ENCODE data around the gene SUPT3H.
A peak's percentile ranks its signal among the peaks of the same experiment; 100 is the strongest.

SUPT3H gene

DNA sequence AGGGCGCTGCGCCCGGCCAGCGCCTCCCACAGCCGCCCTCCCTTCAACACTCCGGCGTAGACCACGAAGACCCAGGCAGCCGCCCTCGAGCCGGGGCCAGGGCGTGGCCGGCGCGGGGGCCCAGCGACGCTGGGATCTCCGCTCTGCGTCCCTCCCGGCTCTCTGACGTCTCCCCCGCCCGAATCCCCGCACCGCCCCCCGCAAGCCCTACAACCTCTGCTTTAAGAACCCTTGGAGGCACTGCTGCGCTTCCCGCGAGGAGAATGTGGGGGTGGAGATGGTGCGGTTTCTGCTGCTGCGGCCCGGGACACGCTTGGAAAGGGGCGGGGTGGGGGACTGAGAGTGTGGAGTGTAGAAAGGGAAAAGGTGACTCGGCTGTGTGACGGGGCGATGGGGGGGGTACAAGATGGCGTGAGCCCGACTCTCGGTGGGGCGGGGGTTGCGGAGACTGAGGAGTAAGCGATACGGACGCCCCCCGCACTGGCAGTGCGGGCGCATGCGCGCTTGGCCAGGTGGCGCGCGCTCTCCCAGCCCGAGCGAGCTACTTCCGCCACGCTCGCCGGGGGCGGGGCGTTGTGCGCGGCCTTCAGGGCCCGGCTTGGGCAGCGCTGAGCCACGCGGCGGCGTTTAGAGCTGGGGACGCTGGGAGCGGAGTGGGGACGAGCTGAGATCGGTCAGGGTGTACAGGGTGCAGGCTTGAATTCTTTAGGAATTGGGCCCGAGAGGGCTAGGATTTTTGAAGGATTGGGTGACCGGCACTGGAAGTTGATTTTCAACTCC lies at the start of gene SUPT3H:
Gene SUPT3H (minus strand): TSS at position 381 of the 780 bp plus-strand sequence.
- peak; percentile 94 for DNase-seq

DNA sequence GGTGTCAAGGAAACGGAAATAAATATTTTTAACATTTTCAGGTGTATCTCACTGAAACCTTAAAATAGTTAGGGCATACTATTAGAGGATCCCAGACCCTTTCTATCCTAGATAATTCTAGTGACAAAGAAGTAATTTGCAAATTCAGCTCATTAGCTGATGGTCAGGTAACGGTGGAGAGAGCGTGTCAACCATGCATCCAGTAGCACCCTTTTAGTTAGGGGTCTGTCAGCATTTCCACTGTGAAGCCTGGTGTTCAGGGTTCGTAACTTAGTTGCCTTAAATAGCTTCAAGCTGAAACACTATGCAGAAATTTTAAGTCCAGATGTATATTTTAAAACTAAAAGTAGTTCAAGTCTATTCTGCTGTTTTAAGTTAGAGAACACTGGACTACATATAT lies 48.5 kb upstream of the SUPT3H start:
- no peak for DNase-seq

DNA sequence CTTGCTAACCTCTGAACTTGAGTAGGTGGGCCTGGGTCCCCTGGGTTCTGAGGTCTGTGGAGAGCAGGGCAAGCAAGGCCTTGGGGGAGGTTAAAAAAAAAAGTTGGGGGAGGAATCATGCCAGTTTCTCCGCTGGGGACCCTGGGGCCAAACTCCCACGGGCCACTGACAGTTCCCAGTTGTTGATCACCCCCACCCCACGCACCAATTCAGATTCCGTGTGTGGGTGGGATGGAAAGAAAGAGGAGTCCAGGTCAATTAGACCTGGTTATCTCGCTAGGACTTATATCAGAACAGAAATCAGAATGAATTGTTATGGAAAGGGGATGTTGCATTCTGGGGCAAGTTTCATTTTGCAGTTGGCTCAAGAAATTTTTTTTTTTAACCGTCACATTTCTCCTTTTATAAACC lies 46.7 kb upstream of the SUPT3H start:
- DNase-seq, result peak; percentile 18

DNA sequence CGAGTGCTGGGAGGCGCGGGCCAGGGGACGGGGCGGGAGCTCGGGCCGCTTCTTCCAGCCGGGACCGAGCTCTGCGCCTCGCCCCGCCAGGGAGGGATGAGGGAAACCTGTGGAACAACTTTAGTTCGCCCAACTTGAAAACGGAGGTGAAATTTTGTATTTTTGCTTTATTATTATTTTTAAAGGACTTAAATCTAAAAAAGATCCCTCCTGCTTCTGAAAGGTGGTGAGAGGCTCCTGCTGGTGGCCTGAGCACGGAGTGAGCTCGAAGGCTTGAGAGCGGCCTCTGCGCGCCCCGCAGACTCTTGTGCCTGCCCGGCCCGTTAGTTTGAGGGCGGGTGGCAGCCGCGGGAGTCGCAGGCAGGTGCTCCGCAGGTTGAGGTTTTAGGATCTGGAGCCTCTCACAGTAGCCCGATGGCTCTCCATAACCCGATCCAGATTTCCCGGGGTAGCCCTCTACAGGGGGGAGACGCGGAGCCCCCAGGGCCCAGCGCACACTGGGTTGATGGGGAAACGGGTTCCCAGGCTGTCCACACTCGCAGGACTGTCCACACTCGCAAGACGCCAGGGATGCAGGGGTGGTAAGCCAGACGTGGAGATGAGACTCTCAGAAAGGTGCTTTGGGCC lies 46.2 kb upstream of the SUPT3H start:
- DNase-seq, result peak; percentile 20

GRCh38 chr6:45423111-45423823 lies 45.5 kb upstream of the SUPT3H start:
- DNase-seq, result peak; percentile 41

GRCh38 chr6:45422503-45423110 lies 44.9 kb upstream of the SUPT3H start:
- DNase-seq, result peak; percentile 54

DNA sequence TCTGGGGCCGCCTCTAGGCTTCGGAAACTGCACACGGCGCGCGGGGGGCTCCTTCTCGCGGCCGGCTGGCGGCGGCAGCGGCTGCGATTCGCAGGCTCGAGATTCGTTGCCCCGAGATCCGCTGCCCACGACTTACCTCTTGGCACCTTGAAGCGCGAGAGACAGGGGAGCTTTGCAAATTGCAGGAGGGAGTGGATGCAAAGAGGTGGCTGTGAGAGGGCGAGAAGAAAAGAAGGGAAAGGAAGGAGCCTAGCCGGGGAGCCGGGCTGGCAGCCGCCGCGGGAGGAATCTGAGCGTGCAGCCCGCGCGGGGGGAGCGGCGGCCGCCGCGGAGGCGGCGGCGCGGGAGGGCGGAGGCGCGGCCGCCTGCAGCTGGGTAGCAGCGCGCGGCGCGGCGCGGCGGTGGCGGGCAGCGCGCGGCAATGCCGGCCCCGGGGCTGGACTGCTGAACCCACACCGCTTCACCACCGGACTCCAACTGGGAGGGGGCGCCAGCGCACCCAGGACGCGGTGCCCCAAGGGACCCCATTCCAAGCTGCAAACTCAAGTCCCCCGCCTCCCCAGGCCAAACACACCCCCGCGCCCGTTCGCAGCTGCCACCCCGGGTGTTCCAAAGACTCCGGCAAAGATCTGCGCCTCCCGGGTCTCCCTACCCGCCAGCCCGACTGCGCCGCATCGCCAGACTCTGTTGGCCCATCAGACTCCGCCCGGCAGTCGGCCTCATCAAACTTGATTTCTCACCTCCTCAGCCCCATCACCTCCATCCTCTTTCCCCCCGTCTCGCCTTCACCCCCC lies 44.2 kb upstream of the SUPT3H start:
- DNase-seq, result peak; percentile 59

DNA sequence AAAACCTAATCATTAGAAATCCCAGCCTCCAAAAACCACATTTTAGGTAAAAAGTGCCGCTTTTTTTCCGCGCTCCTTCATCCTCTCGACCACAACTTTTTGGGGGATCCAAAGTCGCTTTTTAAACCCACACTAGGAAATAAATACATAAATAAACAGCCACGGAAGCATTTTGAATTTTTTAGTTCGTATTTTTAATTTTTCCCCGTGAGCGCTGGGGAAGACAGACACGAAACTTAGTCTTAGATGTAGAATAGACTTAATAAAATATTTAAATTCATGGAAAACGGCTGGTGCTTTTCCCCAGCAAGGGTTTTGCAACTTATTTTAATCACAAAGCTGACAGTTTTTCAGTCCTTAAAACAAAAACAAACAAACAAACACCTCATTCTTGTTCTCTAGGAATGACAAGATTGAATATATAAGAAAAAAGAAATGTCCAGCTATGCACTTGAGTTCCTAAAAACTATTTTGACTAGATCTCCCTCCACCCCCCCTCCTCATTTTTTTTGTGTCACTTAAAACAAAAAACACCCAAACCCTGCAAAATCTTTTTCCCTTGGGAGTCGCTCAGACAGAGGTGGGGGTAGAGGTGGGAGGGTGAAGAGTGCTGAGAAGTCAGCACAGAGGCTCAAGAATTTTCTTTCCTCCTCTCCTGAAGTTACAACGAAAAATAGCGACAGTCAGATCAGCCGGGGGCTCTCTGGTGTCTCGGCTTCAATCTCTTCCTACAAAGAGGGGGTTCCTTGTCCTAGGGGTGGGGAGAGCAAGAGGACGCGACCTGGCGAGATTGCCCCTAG lies 43.4 kb upstream of the SUPT3H start:
- no peak for DNase-seq

DNA sequence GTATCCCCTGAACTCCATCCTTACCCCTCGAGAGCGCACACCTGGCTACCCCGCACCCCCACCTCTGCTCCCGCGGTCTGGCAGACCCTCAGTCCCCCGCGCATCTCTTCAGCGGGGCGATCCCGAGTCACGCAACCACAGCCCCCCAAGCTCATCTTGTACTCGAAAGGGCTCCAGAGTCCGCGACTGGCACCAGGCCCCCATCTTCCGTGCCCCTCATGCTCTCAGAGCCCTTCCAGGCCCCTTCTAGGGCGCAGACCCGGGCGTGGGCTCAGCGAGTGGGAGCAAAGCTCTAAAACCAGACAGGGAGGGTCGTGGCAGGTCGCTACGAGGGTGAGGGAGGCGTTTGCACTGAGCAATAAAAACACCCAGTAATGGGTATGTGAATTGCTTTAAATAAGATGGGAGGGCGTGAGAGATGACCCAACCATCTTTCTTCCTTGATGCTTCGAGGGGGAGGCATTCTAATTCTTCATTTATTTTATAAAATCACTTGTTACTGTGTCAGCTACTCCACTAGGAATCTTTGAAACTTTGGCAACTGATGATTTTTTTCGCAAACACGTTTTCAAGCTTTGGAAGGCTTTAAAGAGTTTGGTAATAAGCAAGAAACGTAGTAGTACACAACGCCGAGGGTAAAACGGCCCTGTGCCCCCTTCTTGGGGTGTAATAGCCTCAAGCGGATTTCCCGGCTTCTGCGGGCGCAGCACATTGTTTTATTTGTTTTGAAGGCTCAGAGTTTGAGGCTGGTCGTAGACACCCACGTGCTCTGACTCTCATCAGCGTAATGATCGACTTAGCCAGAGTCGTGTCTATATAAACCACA lies 42.6 kb upstream of the SUPT3H start:
- peak; percentile 52 for DNase-seq

DNA sequence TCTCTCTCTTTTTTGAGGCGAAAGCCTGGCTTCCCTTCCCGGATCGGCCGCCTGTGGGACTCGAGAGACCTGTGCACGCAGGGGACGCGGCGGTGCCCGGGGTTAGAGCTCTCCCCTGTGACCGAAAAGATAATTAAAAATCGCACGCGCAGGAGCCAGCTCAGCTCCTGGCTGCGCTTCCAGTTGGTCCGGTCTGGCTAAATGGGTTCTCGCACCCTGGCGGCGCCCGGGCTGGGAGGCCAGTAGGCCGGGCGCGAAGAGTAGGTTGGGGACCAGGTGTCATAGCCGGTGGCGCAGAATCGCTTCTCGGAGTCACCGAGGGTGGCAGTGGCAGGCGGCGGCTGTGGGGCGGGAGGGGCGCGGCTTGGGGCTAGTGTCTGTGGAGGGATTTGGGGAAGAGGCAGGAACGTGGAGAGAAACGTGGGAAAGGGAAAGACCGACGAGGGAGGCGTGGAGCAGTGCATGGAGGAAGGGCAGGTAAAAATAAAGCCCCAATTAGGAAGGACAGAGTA lies 41.9 kb upstream of the SUPT3H start:
- DNase-seq, result peak; percentile 64

- no peak for DNase-seq
These were observed 39.7 kb upstream of the SUPT3H start for GRCh38 chr6:45417436-45417835.

GRCh38 chr6:45416700-45417099 lies 39.0 kb upstream of the SUPT3H start:
- DNase-seq, result no peak

DNA sequence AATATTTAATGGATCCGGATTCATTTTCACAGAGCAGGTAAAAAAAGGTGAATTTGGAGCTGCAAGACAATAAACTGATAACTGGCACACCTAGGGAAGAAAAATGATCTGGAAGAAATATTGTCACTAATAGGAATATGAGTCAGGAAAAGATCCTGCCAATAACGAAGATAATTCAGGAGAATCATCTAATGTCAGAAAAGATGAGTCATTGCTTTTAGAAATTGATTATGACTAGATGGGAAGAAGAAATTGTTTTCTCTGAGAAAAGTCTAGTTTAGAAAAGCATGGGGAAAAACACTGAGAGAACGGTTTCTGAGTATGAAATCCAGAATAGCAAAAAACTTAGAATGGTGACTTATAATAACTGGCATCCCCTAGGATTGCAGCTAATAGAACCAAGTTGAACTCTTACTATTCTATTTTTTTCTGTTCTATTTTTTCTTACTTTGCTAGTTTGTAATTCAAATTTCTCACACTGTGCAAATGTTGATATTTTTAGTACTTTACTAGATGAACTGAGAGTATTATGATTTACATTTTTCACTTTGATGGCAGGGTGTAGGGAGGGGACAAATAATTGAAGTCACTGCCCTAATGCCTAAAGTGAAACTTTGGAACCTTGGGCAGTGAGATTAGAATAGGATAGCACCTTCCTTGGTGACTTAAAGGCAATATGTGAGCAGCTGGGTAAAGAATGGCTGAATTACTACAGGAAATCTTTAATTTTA lies 38.2 kb upstream of the SUPT3H start:
- no peak for DNase-seq

- no peak for DNase-seq
These were observed 37.6 kb upstream of the SUPT3H start for GRCh38 chr6:45415315-45415714.

- no peak for DNase-seq
These were observed 34.2 kb upstream of the SUPT3H start for GRCh38 chr6:45411959-45412358.

- DNase-seq, result no peak
These were observed 22.3 kb upstream of the SUPT3H start for GRCh38 chr6:45400021-45400420.

GRCh38 chr6:45398075-45398813 lies 20.5 kb upstream of the SUPT3H start:
- DNase-seq, result no peak

DNA sequence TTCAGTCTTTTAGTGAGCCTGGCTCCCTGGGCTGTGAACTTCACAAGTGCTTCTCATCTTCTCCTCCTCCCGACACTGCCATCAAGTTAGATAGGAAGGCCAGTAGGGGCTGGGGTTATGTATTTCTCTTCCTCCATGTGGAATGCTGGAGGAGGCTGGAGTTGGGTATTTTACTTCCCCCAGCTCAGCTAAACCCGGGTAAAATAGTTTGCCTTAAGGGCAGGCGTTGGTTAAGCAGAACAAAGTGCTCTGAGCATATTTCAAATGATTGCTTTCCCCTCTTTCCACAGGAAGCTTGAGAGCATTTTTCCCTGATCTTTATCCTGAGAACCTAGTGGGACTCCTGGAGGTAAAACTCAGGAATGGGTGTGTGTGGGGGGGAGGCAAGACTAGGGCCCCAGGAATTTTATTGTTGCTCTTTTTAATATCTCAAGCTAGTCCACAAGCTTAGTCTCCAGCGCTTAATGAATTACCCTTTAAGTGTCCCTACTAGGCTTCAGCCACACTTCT lies 16.9 kb upstream of the SUPT3H start:
- no peak for DNase-seq

DNA sequence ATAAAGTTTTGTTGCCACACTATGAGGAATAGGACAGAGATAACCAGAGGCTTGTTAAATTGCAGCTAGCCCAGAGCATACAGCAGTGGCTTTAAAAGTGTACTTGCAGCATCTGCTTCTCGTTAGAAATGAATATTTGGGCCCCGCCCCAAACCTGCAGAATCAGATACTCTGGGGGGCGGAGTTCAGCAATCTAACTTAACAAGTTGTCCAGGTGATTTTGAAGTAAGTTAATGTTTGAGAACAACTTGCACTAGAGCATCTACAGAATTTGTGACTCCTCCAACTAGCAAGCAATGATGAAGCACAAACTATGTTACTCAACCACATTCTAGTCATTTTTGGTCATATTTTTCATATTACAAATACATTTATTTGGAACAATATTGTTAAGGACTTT lies 10.6 kb upstream of the SUPT3H start:
- no peak for DNase-seq
